Measurements from ENCODE around the gene SLC16A5. TPM values are rescaled to one million over a fixed set of nuclear protein-coding genes. Genes with fewer than 3 reads are reported as not detected.

Gene SLC16A5
- total RNA-seq, 1 experiment from 2014 or later: 32.4 TPM

GRCh38 chr17:75049706-75050105 lies 38.0 kb upstream of the SLC16A5 start (continued):
- TF ChIP-seq E2F5 (CRISPR knock-in tag; IDR thresholded peaks at IDR 0.05) (no peak), TCF7 (CRISPR knock-in tag; IDR thresholded peaks at IDR 0.05; ENCODE audit: low read depth) (no peak), ZNF416 (CRISPR knock-in tag; IDR thresholded peaks at IDR 0.05) (no peak), IRF2 (CRISPR knock-in tag; IDR thresholded peaks at IDR 0.05; ENCODE audit: borderline replicate concordance, low read depth) (no peak), ZSCAN18 (CRISPR knock-in tag; IDR thresholded peaks at IDR 0.05) (no peak), CREB1 (CRISPR knock-in tag; IDR thresholded peaks at IDR 0.05) (no peak), AR (CRISPR knock-in tag; IDR thresholded peaks at IDR 0.05) (no peak), NR2C2 (CRISPR knock-in tag; IDR thresholded peaks at IDR 0.05) (no peak), ATF3 (CRISPR knock-in tag; conservative IDR thresholded peaks at IDR 0.05) (no peak)

- Mint-ChIP-seq H3K36me3 (peaks cover 60% of the 10 kb centered on the region), H3K9me3 (no peaks in the 10 kb centered on the region), H3K4me1 (peaks cover 14% of the 10 kb centered on the region), H3K4me3 (no peak overlapping the region), H3K27ac (peak overlapping the region; percentile 80), H3K27me3 (ENCODE audit: low read depth) (no peaks in the 10 kb centered on the region)
- POLR2A ChIA-PET: no interaction called here
- ATAC-seq (no peak), DNase-seq (ENCODE audit: low spot score) (no peak)
- CTCF ChIA-PET: no interaction called here
- TF ChIP-seq ARID4B (CRISPR knock-in tag; IDR thresholded peaks at IDR 0.05; ENCODE audit: borderline replicate concordance) (no peak), ELF4 (CRISPR knock-in tag; IDR thresholded peaks at IDR 0.05; ENCODE audit: low read depth) (no peak), FOXK1 (CRISPR knock-in tag; IDR thresholded peaks at IDR 0.05) (no peak), E2F5 (CRISPR knock-in tag; IDR thresholded peaks at IDR 0.05) (no peak), ZNF532 (CRISPR knock-in tag; IDR thresholded peaks at IDR 0.05; ENCODE audit: borderline replicate concordance) (no peak), ZNF281 (CRISPR knock-in tag; IDR thresholded peaks at IDR 0.05) (no peak), ZNF138 (CRISPR knock-in tag; conservative IDR thresholded peaks at IDR 0.05) (no peak), ERG (CRISPR knock-in tag; IDR thresholded peaks at IDR 0.05) (no peak)
Observed at GRCh38 chr17:75051941-75052340, 35.8 kb upstream of the SLC16A5 start.
